ENCODE results near the gene RTP2. TPM values are rescaled to one million over a fixed set of nuclear protein-coding genes. Genes with fewer than 3 reads are reported as not detected.

Gene RTP2
- total RNA-seq, 2 donors from 2014 or later = not detected

DNA sequence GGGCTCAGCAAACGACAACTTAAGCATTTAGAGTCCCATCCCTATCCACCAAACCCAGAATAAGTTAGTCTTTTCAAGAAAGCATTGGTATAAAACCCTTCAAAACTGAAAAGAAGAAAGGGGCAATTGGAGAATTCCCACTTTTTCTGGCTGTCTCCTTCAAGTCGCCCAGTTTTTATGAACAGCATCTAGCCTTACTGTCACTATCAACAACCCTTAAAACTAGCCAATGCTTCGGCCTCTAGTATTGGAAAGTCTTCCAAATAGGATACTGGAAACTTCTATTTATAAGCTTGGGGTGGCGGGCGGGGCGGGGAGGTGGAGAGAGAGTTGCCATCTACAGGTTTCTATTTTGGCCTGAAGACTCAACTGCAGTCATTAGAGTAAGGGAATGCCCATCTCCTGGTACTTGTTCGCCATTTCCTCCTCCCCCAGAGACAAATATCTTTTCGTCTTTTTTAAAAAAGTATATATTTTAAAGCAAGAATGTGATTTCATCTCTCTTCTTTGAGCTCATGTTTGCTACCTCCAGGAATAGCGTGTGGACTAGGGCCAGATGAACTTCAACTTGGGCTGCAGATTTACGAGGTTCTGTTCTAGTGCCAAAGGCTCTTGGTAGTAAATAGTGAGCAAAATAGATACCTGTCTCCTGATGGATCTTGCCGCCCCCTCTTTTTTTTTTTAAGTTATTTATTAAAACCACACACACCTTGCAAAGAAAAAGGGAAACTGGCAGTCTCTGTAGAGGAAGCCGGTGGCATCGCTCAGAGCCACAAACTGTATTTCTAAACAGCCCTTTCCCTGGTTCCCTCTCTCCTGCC lies 40.2 kb upstream of the RTP2 start:
- H3K27me3 Mint-ChIP-seq (ENCODE audit: low read depth) = no peaks in the 10 kb centered on the region
- peak overlapping the region; percentile 100 for H3K27ac Mint-ChIP-seq
- peaks cover 45% of the 10 kb centered on the region for H3K4me1 Mint-ChIP-seq (ENCODE audit: low read depth)
- ATAC-seq (replicated peaks in 1 of 2) (no peak), DNase-seq (peak in 1 of 2 donors; percentile 18)
- H3K4me3 Mint-ChIP-seq = peak overlapping the region; percentile 95 to 96
- H3K9me3 Mint-ChIP-seq = no peaks in the 10 kb centered on the region
- peaks cover 15 to 17% of the 10 kb centered on the region in 2 donors for H3K36me3 Mint-ChIP-seq (ENCODE audit: insufficient read depth in 2 of 2)

DNA sequence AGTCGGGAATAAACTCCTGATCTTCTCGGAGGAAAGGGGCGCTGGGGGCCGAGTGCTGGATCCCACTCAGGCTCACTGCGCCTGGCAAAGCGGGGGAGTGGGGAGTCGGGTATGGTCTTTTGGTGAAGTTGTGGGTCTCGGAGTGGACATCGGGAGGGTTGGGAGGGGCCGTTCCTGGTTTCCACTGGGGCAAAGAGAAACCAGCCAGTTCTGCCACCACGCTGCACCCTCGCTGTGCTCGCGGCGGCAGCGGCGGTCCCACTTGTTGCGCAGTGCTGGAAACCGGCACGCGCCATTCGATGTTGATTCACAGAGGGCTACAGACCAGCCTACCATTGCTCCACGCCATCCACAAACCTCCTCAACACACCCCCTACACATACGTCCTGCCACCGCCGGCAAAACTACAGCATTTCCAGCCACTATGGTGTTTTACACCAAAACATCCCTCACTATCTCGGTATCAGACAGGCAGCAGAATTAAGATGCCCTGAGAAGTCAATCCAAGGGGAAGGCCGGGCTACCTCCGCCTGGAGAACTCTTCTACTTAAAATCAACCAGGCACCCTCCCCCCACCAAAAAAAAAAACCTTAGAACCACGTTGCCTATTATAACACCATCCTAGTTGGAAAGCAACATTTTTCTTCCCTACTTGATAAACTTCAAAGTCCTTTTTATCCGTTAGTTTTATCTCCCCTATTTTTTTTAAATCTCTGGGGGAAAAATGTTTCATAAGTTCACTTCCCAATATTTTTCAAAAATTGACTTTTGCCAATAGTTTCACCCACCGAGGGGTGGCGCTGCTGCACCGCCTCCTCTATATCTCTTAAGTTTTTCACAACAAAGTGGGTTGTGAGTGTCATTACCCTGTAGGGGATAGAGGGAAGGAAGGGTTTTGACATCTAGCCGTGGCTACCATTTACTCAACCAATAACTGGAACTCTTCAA lies 39.3 kb upstream of the RTP2 start:
- DNase-seq (peak; percentile 82 to 84), ATAC-seq (replicated peaks in 1 of 2) (peak; percentile 47 to 60)
- no peaks in the 10 kb centered on the region for H3K9me3 Mint-ChIP-seq
- H3K36me3 Mint-ChIP-seq (ENCODE audit: insufficient read depth in 2 of 2) = peaks cover 17 to 22% of the 10 kb centered on the region in 2 donors
- H3K27ac Mint-ChIP-seq = peak overlapping the region; percentile 100
- H3K27me3 Mint-ChIP-seq (ENCODE audit: low read depth) = no peaks in the 10 kb centered on the region
- peak overlapping the region; percentile 95 to 96 for H3K4me3 Mint-ChIP-seq
- H3K4me1 Mint-ChIP-seq (ENCODE audit: low read depth) = peaks cover 47% of the 10 kb centered on the region

GRCh38 chr3:187740421-187741399 lies 38.4 kb upstream of the RTP2 start:
- Mint-ChIP-seq H3K27me3 (ENCODE audit: low read depth) (no peaks in the 10 kb centered on the region), H3K36me3 (ENCODE audit: insufficient read depth in 2 of 2) (peaks cover 17 to 24% of the 10 kb centered on the region in 2 donors), H3K9me3 (no peaks in the 10 kb centered on the region), H3K4me3 (peak overlapping the region; percentile 95 to 96), H3K4me1 (ENCODE audit: low read depth) (peaks cover 57% of the 10 kb centered on the region), H3K27ac (peak overlapping the region; percentile 100)
- ATAC-seq (replicated peaks in 1 of 2) (peak; percentile 22 to 33), DNase-seq (peak; percentile 74 to 83)

DNA sequence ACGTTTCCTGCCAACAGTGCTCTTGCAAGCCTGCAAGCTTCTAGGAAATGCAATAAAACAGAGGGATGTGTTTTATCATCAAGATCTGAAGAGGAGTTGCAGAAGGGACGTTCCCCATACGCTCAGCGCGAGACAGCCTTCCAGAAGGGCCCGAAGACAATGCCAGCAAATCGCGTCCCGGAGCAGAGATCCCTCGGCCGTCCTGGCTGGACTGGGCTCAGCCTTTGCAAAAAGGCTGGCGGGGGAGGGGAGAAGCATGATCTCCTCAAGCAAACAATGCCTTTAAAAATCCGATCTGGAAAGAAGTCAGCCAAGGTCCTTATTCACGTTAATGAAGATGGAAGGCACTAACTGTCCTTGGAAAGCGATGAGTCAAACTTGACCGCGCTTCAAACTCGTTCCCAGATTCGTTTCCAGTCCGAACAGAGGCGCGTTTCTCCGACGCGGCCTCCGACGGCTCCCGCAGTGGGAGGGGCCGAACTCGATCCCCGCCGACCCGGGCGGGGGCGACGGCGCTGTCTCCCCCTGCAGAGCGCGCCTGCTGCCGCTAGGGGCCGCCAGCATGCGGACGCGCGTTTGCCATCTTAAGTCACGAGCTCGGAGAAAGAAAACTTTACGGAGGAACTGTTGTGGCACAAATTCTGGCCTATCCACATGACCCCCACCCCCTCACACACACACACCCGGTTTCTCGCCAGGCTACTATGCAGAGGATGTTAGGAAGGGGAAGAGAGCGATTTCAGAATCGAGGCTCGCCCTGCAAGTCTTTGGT lies 37.4 kb upstream of the RTP2 start:
- ATAC-seq (replicated peaks in 1 of 2) = peak; percentile 26 to 27

GRCh38 chr3:187739094-187739560 lies 36.8 kb upstream of the RTP2 start:
- DNase-seq (peak; percentile 45 to 51), ATAC-seq (replicated peaks in 1 of 2) (no peak)
- H3K27me3 Mint-ChIP-seq (ENCODE audit: low read depth) = no peaks in the 10 kb centered on the region
- peaks cover 62% of the 10 kb centered on the region for H3K4me1 Mint-ChIP-seq (ENCODE audit: low read depth)
- peaks cover 9 to 20% of the 10 kb centered on the region in 2 donors for H3K36me3 Mint-ChIP-seq (ENCODE audit: insufficient read depth in 2 of 2)
- no peaks in the 10 kb centered on the region for H3K9me3 Mint-ChIP-seq
- H3K27ac Mint-ChIP-seq = peak overlapping the region; percentile 90
- peak overlapping the region; percentile 95 to 96 for H3K4me3 Mint-ChIP-seq

More for the DNA sequence above, 37.4 kb upstream of the RTP2 start:
- Mint-ChIP-seq H3K27ac (peak overlapping the region; percentile 100), H3K9me3 (no peaks in the 10 kb centered on the region), H3K4me1 (ENCODE audit: low read depth) (peaks cover 62% of the 10 kb centered on the region), H3K36me3 (ENCODE audit: insufficient read depth in 2 of 2) (peaks cover 14 to 25% of the 10 kb centered on the region in 2 donors), H3K4me3 (peak overlapping the region; percentile 95 to 96), H3K27me3 (ENCODE audit: low read depth) (no peaks in the 10 kb centered on the region)
- DNase-seq = peak; percentile 80 to 91

GRCh38 chr3:187738331-187739093 lies 36.2 kb upstream of the RTP2 start:
- H3K27ac Mint-ChIP-seq = peak overlapping the region; percentile 90
- peaks cover 7 to 18% of the 10 kb centered on the region in 2 donors for H3K36me3 Mint-ChIP-seq (ENCODE audit: insufficient read depth in 2 of 2)
- DNase-seq = peak; percentile 74 to 78
- H3K4me1 Mint-ChIP-seq (ENCODE audit: low read depth) = peaks cover 62% of the 10 kb centered on the region
- H3K27me3 Mint-ChIP-seq (ENCODE audit: low read depth) = no peaks in the 10 kb centered on the region
- no peaks in the 10 kb centered on the region for H3K9me3 Mint-ChIP-seq
- H3K4me3 Mint-ChIP-seq = peak overlapping the region; percentile 95 to 96
- ATAC-seq (replicated peaks in 1 of 2) = peak; percentile 20 to 25

- Mint-ChIP-seq H3K4me1 (ENCODE audit: low read depth) (peaks cover 62% of the 10 kb centered on the region), H3K9me3 (no peaks in the 10 kb centered on the region), H3K36me3 (ENCODE audit: insufficient read depth in 2 of 2) (peaks cover 10 to 20% of the 10 kb centered on the region in 2 donors), H3K4me3 (peak overlapping the region; percentile 95 to 96), H3K27ac (peak overlapping the region; percentile 90), H3K27me3 (ENCODE audit: low read depth) (no peaks in the 10 kb centered on the region)
- ATAC-seq (replicated peaks in 1 of 2) = no peak
- no peak for DNase-seq
Observed at GRCh38 chr3:187738071-187738330, 35.6 kb upstream of the RTP2 start.

DNA sequence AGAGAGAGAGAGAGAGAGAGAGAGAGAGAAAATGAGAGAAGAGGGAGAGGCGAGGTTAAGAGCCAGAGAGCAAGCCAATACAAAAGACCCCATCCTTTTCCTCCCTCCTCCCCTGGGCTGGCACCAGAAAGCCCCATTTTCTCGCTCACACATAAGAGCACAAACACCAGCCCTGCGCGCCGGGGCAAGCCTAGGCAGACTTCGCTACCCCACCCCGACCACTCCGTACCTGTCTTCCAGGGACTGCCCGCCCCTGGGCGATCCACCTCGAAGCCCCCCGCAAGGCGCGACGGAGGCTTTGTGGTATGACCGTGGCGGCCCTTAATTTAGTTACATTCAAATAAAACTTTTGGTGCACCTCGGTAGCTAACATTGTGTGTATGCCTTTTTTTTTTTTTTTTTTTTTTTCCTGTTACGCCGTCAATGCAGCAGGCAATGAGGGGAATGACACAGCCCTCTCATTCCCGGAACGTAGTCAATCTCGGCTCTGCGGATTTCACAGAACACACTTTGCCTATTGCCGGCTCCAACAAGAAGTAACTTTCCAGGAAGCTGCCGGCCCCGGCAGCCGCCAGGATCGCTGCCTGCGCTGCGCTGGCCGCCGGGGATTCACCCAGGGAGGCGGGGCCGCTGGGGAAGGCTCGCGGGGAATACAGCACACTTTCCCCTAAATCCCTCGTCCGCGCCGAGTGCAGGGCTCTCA lies 35.2 kb upstream of the RTP2 start:
- Mint-ChIP-seq H3K4me3 (peak overlapping the region; percentile 95 to 96), H3K9me3 (no peaks in the 10 kb centered on the region), H3K36me3 (ENCODE audit: insufficient read depth in 2 of 2) (peaks cover 10 to 19% of the 10 kb centered on the region in 2 donors), H3K27me3 (ENCODE audit: low read depth) (no peaks in the 10 kb centered on the region), H3K4me1 (ENCODE audit: low read depth) (peaks cover 62% of the 10 kb centered on the region), H3K27ac (peak overlapping the region; percentile 90)
- peak in 1 of 2 donors; percentile 1 for ATAC-seq (replicated peaks in 1 of 2)
- DNase-seq = peak; percentile 54 to 67

DNA sequence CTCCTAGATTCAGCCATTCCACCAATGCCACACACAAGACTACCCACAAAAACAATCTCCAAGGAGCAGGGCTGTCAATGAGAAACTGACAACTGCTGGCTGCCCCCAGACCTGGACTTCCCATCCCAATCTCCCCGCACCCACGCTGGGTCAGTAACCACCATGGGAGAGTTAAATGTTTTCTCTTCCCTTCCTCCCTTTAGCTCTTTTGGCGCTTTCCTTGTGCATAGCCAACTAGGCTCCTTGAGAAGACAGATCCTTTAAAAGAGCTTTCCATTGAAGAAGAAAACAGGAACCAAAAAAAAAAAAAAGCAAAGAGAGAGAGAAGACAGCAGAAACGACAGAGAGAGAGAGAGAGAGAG lies 34.6 kb upstream of the RTP2 start:
- Mint-ChIP-seq H3K9me3 (no peaks in the 10 kb centered on the region), H3K27me3 (ENCODE audit: low read depth) (no peaks in the 10 kb centered on the region), H3K27ac (peak overlapping the region; percentile 90), H3K4me3 (peak overlapping the region; percentile 95 to 96), H3K4me1 (ENCODE audit: low read depth) (peaks cover 60% of the 10 kb centered on the region), H3K36me3 (ENCODE audit: insufficient read depth in 2 of 2) (peaks cover 10 to 18% of the 10 kb centered on the region in 2 donors)
- DNase-seq = no peak
- no peak for ATAC-seq (replicated peaks in 1 of 2)

GRCh38 chr3:187736418-187736871 lies 34.1 kb upstream of the RTP2 start:
- H3K9me3 Mint-ChIP-seq = no peaks in the 10 kb centered on the region
- H3K4me3 Mint-ChIP-seq = peak overlapping the region; percentile 95 to 96
- peaks cover 10 to 22% of the 10 kb centered on the region in 2 donors for H3K36me3 Mint-ChIP-seq (ENCODE audit: insufficient read depth in 2 of 2)
- no peaks in the 10 kb centered on the region for H3K27me3 Mint-ChIP-seq (ENCODE audit: low read depth)
- ATAC-seq (replicated peaks in 1 of 2) (no peak), DNase-seq (peak in 1 of 2 donors; percentile 28)
- H3K4me1 Mint-ChIP-seq (ENCODE audit: low read depth) = peaks cover 55% of the 10 kb centered on the region
- H3K27ac Mint-ChIP-seq = peak overlapping the region; percentile 90
